HepG2 (cell line): ENCODE measurements around the gene SLC2A6. TPM values are rescaled to one million over a fixed set of nuclear protein-coding genes. Genes with fewer than 3 reads are reported as not detected.

Experiments
- ARID4A ChIP-seq: sonication (generic); formaldehyde crosslinking; IDR thresholded peaks from 2 replicates; pipeline ENCODE4 v1.5.0; 2020; ENCODE audit warnings: mild to moderate bottlenecking, missing genetic modification reagents, borderline replicate concordance
- ATF7-NPFF ChIP-seq: sonication (generic); formaldehyde crosslinking; IDR thresholded peaks from 2 replicates; pipeline ENCODE4 v1.8.1; 2023; ENCODE audit warnings: mild to moderate bottlenecking, low read depth, missing genetic modification reagents, moderate library complexity
- DRAP1 ChIP-seq: IDR thresholded peaks from 2 replicates; pipeline ENCODE4 v1.6.1; 2016; ENCODE audit warnings: missing genetic modification reagents, missing compliant biosample characterization
- EED ChIP-seq: sonication (generic); formaldehyde crosslinking; IDR thresholded peaks from 2 replicates; pipeline ENCODE4 v1.5.0; 2020; ENCODE audit warnings: mild to moderate bottlenecking, missing genetic modification reagents
- ETV5 ChIP-seq: IDR thresholded peaks from 2 replicates; pipeline ENCODE4 v1.6.1; 2018; ENCODE audit warnings: missing biosample characterization, missing genetic modification reagents, inconsistent platforms, borderline replicate concordance
- FOXP4 ChIP-seq: sonication (generic); formaldehyde crosslinking; IDR thresholded peaks from 2 replicates; pipeline ENCODE4 v1.4.0; 2020; ENCODE audit warnings: missing genetic modification reagents
- HDAC2 ChIP-seq: sonication (generic); formaldehyde crosslinking; IDR thresholded peaks from 2 replicates; pipeline ENCODE4 v1.4.0; 2020; ENCODE audit warnings: missing genetic modification reagents
- HIC2 ChIP-seq: sonication (generic); formaldehyde crosslinking; IDR thresholded peaks from 2 replicates; pipeline ENCODE4 v1.9.0; 2022; ENCODE audit warnings: low read depth, missing genetic modification reagents
- KLF11 ChIP-seq: IDR thresholded peaks from 2 replicates; pipeline ENCODE4 v1.6.1; 2016; ENCODE audit warnings: missing compliant biosample characterization
- LCORL ChIP-seq, 2 experiments: fragments of 450-650 bp in 1 of 2; sonication (generic) in 1 of 2; formaldehyde crosslinking in 1 of 2; IDR thresholded peaks; 2 replicates each; pipeline versions ENCODE4 v1.5.0 to v1.6.1; 2017 to 2020; ENCODE audit warnings: antibody characterized with exemption in 1 of 2, missing genetic modification reagents in 1 of 2
- MAX ChIP-seq: IDR thresholded peaks from 2 replicates; pipeline ENCODE4 v1.6.1; 2012; ENCODE audit warnings: inconsistent platforms
- NR3C1 ChIP-seq: sonication (generic); formaldehyde crosslinking; IDR thresholded peaks from 2 replicates; pipeline ENCODE4 v1.4.0; 2020; ENCODE audit warnings: missing genetic modification reagents
- ONECUT2 ChIP-seq: sonication (generic); formaldehyde crosslinking; IDR thresholded peaks from 2 replicates; pipeline ENCODE4 v1.4.0; 2020; ENCODE audit warnings: missing genetic modification reagents
- SNAI1 ChIP-seq: sonication (generic); formaldehyde crosslinking; IDR thresholded peaks from 2 replicates; pipeline ENCODE4 v1.5.0; 2020; ENCODE audit warnings: mild to moderate bottlenecking, missing genetic modification reagents, borderline replicate concordance
- TBX2 ChIP-seq: sonication (generic); formaldehyde crosslinking; IDR thresholded peaks from 2 replicates; pipeline ENCODE4 v1.5.0; 2020; ENCODE audit warnings: missing genetic modification reagents, mild to moderate bottlenecking, borderline replicate concordance
- ZBTB39 ChIP-seq: sonication (generic); formaldehyde crosslinking; IDR thresholded peaks from 2 replicates; pipeline ENCODE4 v1.5.0; 2020; ENCODE audit warnings: missing genetic modification reagents
- ZNF264 ChIP-seq: sonication (generic); formaldehyde crosslinking; IDR thresholded peaks from 2 replicates; pipeline ENCODE4 v1.4.0; 2020; ENCODE audit warnings: missing genetic modification reagents
- ZNF768 ChIP-seq: sonication (generic); formaldehyde crosslinking; IDR thresholded peaks from 2 replicates; pipeline ENCODE4 v1.4.0; 2020; ENCODE audit warnings: missing genetic modification reagents
- ZNF775 ChIP-seq: sonication (generic); formaldehyde crosslinking; IDR thresholded peaks from 2 replicates; pipeline ENCODE4 v1.4.0; 2020; ENCODE audit warnings: missing genetic modification reagents, mild to moderate bottlenecking, moderate library complexity, borderline replicate concordance
- polyA plus RNA-seq, 8 experiments: library from polyadenylated mRNA; depleted of rRNA in 3 of 8; stranded (reverse) in 7 of 8; unstranded in 1 of 8; fragments of >200 nt; fragmentation: Illumina TruSeq in 4 of 8; extraction: Trizol in 4 of 8; gene quantifications; 2 replicates each; pipeline versions ENCODE4 v1.2.1 to v1.2.3, GENCODE V29; 2011 to 2016; ENCODE audit warnings: low read depth in 4 of 8, missing spikeins in 1 of 8, mixed read lengths in 1 of 8; ENCODE audit not compliant: insufficient read depth in 1 of 8
- total RNA-seq, 5 experiments: library from RNA; depleted of rRNA; stranded (reverse); fragments of >200 nt; fragmentation: Illumina TruSeq; extraction: Trizol; gene quantifications; 2 replicates each; pipeline ENCODE4 v1.2.3, GENCODE V29; 2016; ENCODE audit warnings: low read depth in 1 of 5

The SLC2A6 gene
- total and polyA plus RNA-seq, 2 of the 13 experiments (the other 11 are each of a cell fraction or from before 2014, with no cell fraction given): 4.1 to 15.0 TPM

GRCh38 chr9:133448487-133448972 is 30.4 kb downstream of the SLC2A6 start (continued):
- TF ChIP-seq ETV5 (CRISPR knock-in tag): peak; percentile 60; the same call in 1 of the 2 replicates
- no peak for TF ChIP-seq EED (CRISPR knock-in tag)
- TF ChIP-seq ZNF775 (CRISPR knock-in tag): no peak
- TF ChIP-seq ONECUT2 (CRISPR knock-in tag): no peak
- no peak for TF ChIP-seq ATF7-NPFF (CRISPR knock-in tag)
- no peak for TF ChIP-seq LCORL (IDR thresholded peaks at IDR 0.05)
- peak; percentile 39; the same call in 1 of the 2 replicates for TF ChIP-seq LCORL (CRISPR knock-in tag; IDR thresholded peaks at IDR 0.05)
- TF ChIP-seq NR3C1 (CRISPR knock-in tag): no peak
- no peak for TF ChIP-seq ZBTB39 (CRISPR knock-in tag)
- TF ChIP-seq HIC2 (CRISPR knock-in tag): peak; percentile 87
- TF ChIP-seq HDAC2 (CRISPR knock-in tag): peak; percentile 28; the same call in 1 of the 2 replicates
- no peak for TF ChIP-seq KLF11
- peak; percentile 45; the same call in 1 of the 2 replicates for TF ChIP-seq MAX
- TF ChIP-seq DRAP1: 0 out of 2 replicates have a peak, but pooled peaks have one; percentile 25
- peak; percentile 38; the same call in 1 of the 2 replicates for TF ChIP-seq TBX2 (CRISPR knock-in tag)
- no peak for TF ChIP-seq SNAI1 (CRISPR knock-in tag)
- TF ChIP-seq ARID4A (CRISPR knock-in tag): peak; percentile 54; the same call in 1 of the 2 replicates
- TF ChIP-seq ZNF768 (CRISPR knock-in tag): peak; percentile 32; the same call in 1 of the 2 replicates
- no peak for TF ChIP-seq FOXP4 (CRISPR knock-in tag)
- no peak for TF ChIP-seq ZNF264 (CRISPR knock-in tag)
